Neural progenitor cell (in vitro differentiated cells): ENCODE measurements around the gene B3GNT5. TPM values are rescaled to one million over a fixed set of nuclear protein-coding genes. Genes with fewer than 3 reads are reported as not detected.

Source experiments
- DNase-seq: peaks from one replicate; pipeline ENCODE4 v3.0.0-alpha.2; 2016; ENCODE audit warnings: low spot score
- H2AFZ ChIP-seq: fragments of 200-600 bp; sonication (generic); replicated peaks from 2 replicates; pipeline ENCODE4 v1.6.1; 2016; ENCODE audit warnings: antibody characterized with exemption
- H3F3A ChIP-seq: fragments of 200-600 bp; sonication (generic); 2 replicates; pipeline ENCODE4 v1.6.1; 2016; ENCODE audit warnings: antibody characterized with exemption, low read depth
- H3K27ac ChIP-seq: fragments of 200-600 bp; sonication (generic); 2 replicates; pipeline ENCODE4 v1.5.1; 2016; ENCODE audit warnings: mild to moderate bottlenecking
- H3K27me3 ChIP-seq: fragments of 200-600 bp; sonication (generic); 2 replicates; pipeline ENCODE4 v1.6.1; 2016; ENCODE audit warnings: mild to moderate bottlenecking, moderate library complexity
- H3K36me3 ChIP-seq: fragments of 200-600 bp; sonication (generic); 2 replicates; pipeline ENCODE4 v1.5.1; 2016
- H3K4me1 ChIP-seq: fragments of 200-600 bp; sonication (generic); 2 replicates; pipeline ENCODE4 v1.6.1; 2016; ENCODE audit warnings: mixed run types
- H3K4me2 ChIP-seq: fragments of 200-600 bp; sonication (generic); 2 replicates; pipeline ENCODE4 v1.6.1; 2016
- H3K4me3 ChIP-seq: fragments of 200-600 bp; sonication (generic); 2 replicates; pipeline ENCODE4 v1.5.1; 2016
- H3K79me2 ChIP-seq: fragments of 200-600 bp; sonication (generic); 2 replicates; pipeline ENCODE4 v1.6.1; 2016; ENCODE audit warnings: low read depth
- H3K9ac ChIP-seq: fragments of 200-600 bp; sonication (generic); 2 replicates; pipeline ENCODE4 v1.6.1; 2016
- H3K9me3 ChIP-seq: fragments of 200-600 bp; sonication (generic); 2 replicates; pipeline ENCODE4 v1.5.1; 2016; ENCODE audit warnings: low read depth
- H4K20me1 ChIP-seq: fragments of 200-600 bp; sonication (generic); 2 replicates; pipeline ENCODE4 v1.6.1; 2016; ENCODE audit warnings: low read depth
- H3K27ac Mint-ChIP-seq: 3 replicates; pipeline ENCODE4 v1.8.0; 2021; ENCODE audit warnings: mixed read lengths
- H3K27me3 Mint-ChIP-seq: 2 replicates; pipeline ENCODE4 v1.8.0; 2022; ENCODE audit warnings: low read depth, mild to moderate bottlenecking, inconsistent platforms, moderate library complexity, mixed read lengths; ENCODE audit not compliant: insufficient read depth
- H3K36me3 Mint-ChIP-seq: 3 replicates; pipeline ENCODE4 v1.8.0; 2021; ENCODE audit warnings: mixed read lengths
- H3K4me1 Mint-ChIP-seq: 3 replicates; pipeline ENCODE4 v1.8.0; 2021; ENCODE audit warnings: mixed read lengths
- H3K4me3 Mint-ChIP-seq: 3 replicates; pipeline ENCODE4 v1.8.0; 2021; ENCODE audit warnings: mild to moderate bottlenecking, moderate library complexity, mixed read lengths
- H3K9me3 Mint-ChIP-seq: 3 replicates; pipeline ENCODE4 v1.8.0; 2020; ENCODE audit warnings: mixed read lengths
- EZH2 ChIP-seq: fragments of 200-600 bp; sonication (generic); IDR thresholded peaks from 2 replicates; pipeline ENCODE4 v1.6.1; 2017; ENCODE audit warnings: antibody characterized with exemption, mild to moderate bottlenecking, moderate library complexity
- EZH2phosphoT487 ChIP-seq: fragments of 200-600 bp; sonication (generic); IDR thresholded peaks from 2 replicates; pipeline ENCODE4 v1.6.1; 2017; ENCODE audit warnings: antibody characterized with exemption
- total RNA-seq: library from RNA; depleted of rRNA; stranded (reverse); fragments of >200 nt; gene quantifications from 2 replicates; pipeline ENCODE4 v1.2.3, GENCODE V29; 2015; ENCODE audit warnings: low replicate concordance
- TF ChIP-seq, protein P1 (sequence below): fragments of 200-600 bp; sonication (generic); IDR thresholded peaks from 2 replicates; pipeline ENCODE4 v1.5.1; 2017; ENCODE audit warnings: antibody characterized with exemption, mild to moderate bottlenecking

B3GNT5 gene
- total RNA-seq, 1 donor from 2014 or later = 14.1 TPM

DNA sequence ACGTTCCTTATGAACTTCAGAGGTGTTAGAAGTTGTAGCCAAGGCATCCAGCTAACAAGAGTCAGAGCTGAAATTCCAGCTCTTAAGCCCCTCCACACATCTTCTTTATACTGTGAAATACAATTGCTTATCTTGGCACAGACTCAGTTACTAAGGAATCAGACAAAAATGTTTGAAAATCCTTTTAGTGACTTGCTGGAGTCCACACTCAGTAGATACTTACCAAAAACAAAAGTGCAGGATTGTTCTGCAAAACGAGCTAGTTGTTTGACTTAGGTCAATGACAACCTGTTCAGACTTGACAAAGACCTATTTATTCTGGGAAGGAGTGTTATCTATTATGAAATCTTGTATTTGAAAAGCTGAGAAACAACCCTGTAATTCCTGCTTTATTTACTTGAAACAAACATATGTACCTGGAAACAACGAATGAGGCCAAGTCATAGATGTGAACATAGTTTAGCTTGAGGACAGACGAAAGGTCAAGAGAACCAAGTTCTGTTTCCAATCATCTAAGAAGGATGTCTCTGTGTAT lies 38.5 kb downstream of the B3GNT5 start:
- no peak for DNase-seq
- H3K27ac ChIP-seq = no peak overlapping the region
- Mint-ChIP-seq H3K36me3 (peaks cover 1% of the 10 kb centered on the region), H3K27me3 (peaks cover 2% of the 10 kb centered on the region), H3K9me3 (no peaks in the 10 kb centered on the region), H3K4me3 (no peak overlapping the region), H3K4me1 (no peaks in the 10 kb centered on the region), H3K27ac (no peak overlapping the region)
- no peak overlapping the region for H3K4me2 ChIP-seq
- H3K79me2 ChIP-seq = no peaks in the 10 kb centered on the region
- no peaks in the 10 kb centered on the region for H3K9me3 ChIP-seq
- H3K4me3 ChIP-seq = no peak overlapping the region
- no peaks in the 10 kb centered on the region for H4K20me1 ChIP-seq
- no peaks in the 10 kb centered on the region for H3K36me3 ChIP-seq
- H3K9ac ChIP-seq = no peak overlapping the region
- TF ChIP-seq, protein P1, sequence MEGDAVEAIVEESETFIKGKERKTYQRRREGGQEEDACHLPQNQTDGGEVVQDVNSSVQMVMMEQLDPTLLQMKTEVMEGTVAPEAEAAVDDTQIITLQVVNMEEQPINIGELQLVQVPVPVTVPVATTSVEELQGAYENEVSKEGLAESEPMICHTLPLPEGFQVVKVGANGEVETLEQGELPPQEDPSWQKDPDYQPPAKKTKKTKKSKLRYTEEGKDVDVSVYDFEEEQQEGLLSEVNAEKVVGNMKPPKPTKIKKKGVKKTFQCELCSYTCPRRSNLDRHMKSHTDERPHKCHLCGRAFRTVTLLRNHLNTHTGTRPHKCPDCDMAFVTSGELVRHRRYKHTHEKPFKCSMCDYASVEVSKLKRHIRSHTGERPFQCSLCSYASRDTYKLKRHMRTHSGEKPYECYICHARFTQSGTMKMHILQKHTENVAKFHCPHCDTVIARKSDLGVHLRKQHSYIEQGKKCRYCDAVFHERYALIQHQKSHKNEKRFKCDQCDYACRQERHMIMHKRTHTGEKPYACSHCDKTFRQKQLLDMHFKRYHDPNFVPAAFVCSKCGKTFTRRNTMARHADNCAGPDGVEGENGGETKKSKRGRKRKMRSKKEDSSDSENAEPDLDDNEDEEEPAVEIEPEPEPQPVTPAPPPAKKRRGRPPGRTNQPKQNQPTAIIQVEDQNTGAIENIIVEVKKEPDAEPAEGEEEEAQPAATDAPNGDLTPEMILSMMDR = no peak
- no peak for TF ChIP-seq EZH2phosphoT487
- TF ChIP-seq EZH2 = no peak
- H2AFZ ChIP-seq = no peak overlapping the region
- no peaks in the 10 kb centered on the region for H3K4me1 ChIP-seq
- no peaks in the 10 kb centered on the region for H3K27me3 ChIP-seq
- no peaks in the 10 kb centered on the region for H3F3A ChIP-seq

DNA sequence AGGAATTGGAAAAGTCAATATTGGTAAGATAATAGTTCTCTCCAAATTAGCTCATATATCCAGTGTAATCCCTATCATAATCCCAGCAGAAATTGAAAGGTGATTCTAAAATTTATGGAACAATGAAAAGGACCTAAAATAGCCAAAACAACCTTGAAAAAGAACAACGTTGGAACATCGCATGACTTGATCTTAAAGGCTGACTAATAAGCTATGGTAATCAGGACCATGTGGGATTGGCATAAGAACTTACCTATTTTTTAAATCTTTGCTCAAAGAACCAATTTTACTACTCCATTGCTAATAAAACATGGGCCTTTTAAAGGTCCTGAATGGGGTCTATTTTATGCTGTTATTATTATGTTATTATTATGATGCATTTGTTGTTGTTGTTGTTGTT lies 40.9 kb downstream of the B3GNT5 start:
- Histone ChIP-seq H3K9ac (no peak overlapping the region), H3K4me3 (no peak overlapping the region), H3K4me2 (no peak overlapping the region), H2AFZ (no peak overlapping the region), H3K79me2 (no peaks in the 10 kb centered on the region), H3K27me3 (no peaks in the 10 kb centered on the region), H3K27ac (no peak overlapping the region), H3K36me3 (no peaks in the 10 kb centered on the region), H3K9me3 (no peaks in the 10 kb centered on the region), H3F3A (no peaks in the 10 kb centered on the region), H3K4me1 (peaks cover 1% of the 10 kb centered on the region), H4K20me1 (no peaks in the 10 kb centered on the region)
- H3K36me3 Mint-ChIP-seq = peaks cover 1% of the 10 kb centered on the region
- no peak for DNase-seq
- TF ChIP-seq EZH2phosphoT487 = no peak
- TF ChIP-seq EZH2 = no peak
- TF ChIP-seq, protein P1 = no peak
- H3K4me3 Mint-ChIP-seq = no peak overlapping the region
- no peak overlapping the region for H3K27ac Mint-ChIP-seq
- peaks cover 14% of the 10 kb centered on the region for H3K4me1 Mint-ChIP-seq
- peaks cover 2% of the 10 kb centered on the region for H3K27me3 Mint-ChIP-seq
- H3K9me3 Mint-ChIP-seq = no peaks in the 10 kb centered on the region

DNA sequence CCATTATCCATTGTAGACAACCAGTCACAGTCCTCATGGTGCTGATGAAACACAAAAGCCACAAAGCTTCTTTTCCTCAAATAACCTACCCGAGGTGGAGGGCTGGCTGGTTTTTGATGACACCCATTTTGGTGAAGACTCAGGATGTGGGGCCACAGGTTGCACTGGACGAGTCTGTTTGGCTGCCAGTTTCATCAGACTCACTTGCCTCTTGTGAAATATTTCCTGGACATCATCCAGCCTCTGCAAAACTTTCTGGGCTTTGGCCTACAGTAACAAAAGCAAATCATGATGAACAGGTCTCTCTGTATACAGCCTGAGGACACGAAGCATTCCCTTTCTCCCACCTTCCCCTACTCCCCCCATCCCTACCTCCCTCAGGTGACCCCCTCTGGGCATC lies 42.2 kb downstream of the B3GNT5 start:
- no peak overlapping the region for H3K4me2 ChIP-seq
- H2AFZ ChIP-seq = no peak overlapping the region
- H3K36me3 ChIP-seq = no peaks in the 10 kb centered on the region
- peaks cover 5% of the 10 kb centered on the region for H3K4me1 ChIP-seq
- no peak overlapping the region for H3K27ac ChIP-seq
- no peak for DNase-seq
- H4K20me1 ChIP-seq = no peaks in the 10 kb centered on the region
- H3K4me3 ChIP-seq = no peak overlapping the region
- Mint-ChIP-seq H3K27ac (no peak overlapping the region), H3K27me3 (peaks cover 2% of the 10 kb centered on the region), H3K36me3 (no peaks in the 10 kb centered on the region), H3K9me3 (no peaks in the 10 kb centered on the region), H3K4me1 (peaks cover 17% of the 10 kb centered on the region), H3K4me3 (no peak overlapping the region)
- H3K27me3 ChIP-seq = no peaks in the 10 kb centered on the region
- H3K9ac ChIP-seq = no peak overlapping the region
- no peaks in the 10 kb centered on the region for H3F3A ChIP-seq
- no peaks in the 10 kb centered on the region for H3K79me2 ChIP-seq
- TF ChIP-seq EZH2phosphoT487 = no peak
- no peak for TF ChIP-seq EZH2
- TF ChIP-seq, protein P1 = no peak
- no peaks in the 10 kb centered on the region for H3K9me3 ChIP-seq
